ENCODE measurements around the gene RAB1B. TPM values are rescaled to one million over a fixed set of nuclear protein-coding genes. Genes with fewer than 3 reads are reported as not detected.
"Not testable (repeated sequence)": the region's sequence is repeated elsewhere in the genome, so short reads cannot be mapped to it uniquely, and the experiment has no call there.

Gene RAB1B
- total RNA-seq, 1 donor from 2014 or later = 58.0 TPM

DNA sequence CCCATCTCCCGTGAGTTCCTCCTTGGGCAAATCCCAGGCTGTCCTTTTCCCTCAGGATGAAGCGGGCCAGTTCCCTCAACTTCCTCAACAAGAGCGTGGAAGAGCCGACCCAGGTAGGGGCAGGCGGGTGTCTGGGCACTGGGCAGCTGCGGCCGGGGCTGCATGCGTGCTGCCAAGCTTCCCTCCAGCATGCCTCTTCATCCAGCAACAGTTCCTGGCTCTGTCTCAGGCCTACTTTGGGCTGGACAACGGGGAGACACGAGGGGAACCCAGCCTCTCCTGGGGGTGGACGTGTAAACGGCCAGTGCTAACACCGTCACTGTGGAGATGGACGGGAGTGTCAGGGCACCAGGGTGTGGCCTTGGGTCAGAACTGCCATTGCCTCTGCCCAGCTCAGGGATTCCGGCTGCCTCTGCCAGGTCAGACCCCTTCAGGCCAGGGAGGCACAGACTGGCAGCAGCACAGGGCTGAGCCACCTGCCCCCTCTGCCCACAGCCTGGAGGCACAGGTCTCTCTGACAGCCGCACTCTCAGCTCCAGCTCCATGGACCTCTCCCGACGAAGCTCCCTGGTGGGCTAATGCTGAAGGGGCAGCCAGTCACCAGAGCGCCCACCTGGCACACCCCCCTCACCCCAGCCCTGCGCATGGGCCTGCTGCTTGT, 1.9 kb upstream of the RAB1B start:
- no peak for DNase-seq (ENCODE audit: low spot score)

GRCh38 chr11:66267039-66267378, 1.4 kb upstream of the RAB1B start:
- no peak for ATAC-seq
- no peak for DNase-seq (ENCODE audit: low spot score)

More for the DNA sequence above, 1.9 kb upstream of the RAB1B start:
- ATAC-seq = no peak

DNA sequence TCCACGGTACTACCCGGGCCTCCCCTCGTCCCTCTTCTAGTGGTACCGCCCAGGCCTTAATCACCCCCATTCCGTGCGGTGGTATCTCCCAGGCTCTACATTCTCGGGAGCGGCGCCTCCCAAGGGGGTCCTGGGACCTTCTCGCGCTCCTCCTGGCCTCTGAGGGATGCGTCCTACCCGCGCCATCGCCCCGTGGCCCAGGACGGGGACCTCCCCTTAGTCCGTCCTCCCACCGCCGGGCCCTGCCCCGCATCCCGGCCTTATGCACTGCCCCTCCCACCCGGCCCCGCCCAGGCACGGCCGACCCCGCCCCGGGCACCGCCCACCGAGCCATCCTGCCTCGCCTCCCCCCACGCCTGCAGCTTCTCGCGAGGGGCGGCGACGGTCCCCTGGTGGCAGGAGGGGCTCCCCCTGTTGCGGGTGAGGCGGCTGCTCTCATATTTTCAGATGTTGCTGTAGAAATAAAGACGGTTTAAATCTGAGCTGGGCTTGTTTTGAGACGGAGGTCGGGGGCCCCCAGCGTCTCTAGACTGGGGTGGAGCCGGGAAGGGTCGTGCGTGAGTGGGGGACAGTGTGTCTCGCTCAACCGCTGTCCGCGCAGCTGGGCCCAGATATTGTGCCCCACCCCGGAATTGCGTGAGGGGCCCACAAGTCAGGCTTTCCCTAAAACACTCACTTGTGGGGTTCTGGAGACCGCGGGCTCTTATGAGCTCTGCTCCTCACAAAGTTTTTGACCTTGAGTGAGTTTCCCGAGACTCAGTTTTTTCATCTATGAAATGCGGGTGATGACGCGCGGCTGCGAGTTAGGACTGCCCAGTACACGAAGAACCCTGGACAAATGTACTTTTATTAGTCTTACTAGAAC, 828 bp upstream of the RAB1B start:
- ATAC-seq = peak; percentile 79
- DNase-seq (ENCODE audit: low spot score) = peak; percentile 85

DNA sequence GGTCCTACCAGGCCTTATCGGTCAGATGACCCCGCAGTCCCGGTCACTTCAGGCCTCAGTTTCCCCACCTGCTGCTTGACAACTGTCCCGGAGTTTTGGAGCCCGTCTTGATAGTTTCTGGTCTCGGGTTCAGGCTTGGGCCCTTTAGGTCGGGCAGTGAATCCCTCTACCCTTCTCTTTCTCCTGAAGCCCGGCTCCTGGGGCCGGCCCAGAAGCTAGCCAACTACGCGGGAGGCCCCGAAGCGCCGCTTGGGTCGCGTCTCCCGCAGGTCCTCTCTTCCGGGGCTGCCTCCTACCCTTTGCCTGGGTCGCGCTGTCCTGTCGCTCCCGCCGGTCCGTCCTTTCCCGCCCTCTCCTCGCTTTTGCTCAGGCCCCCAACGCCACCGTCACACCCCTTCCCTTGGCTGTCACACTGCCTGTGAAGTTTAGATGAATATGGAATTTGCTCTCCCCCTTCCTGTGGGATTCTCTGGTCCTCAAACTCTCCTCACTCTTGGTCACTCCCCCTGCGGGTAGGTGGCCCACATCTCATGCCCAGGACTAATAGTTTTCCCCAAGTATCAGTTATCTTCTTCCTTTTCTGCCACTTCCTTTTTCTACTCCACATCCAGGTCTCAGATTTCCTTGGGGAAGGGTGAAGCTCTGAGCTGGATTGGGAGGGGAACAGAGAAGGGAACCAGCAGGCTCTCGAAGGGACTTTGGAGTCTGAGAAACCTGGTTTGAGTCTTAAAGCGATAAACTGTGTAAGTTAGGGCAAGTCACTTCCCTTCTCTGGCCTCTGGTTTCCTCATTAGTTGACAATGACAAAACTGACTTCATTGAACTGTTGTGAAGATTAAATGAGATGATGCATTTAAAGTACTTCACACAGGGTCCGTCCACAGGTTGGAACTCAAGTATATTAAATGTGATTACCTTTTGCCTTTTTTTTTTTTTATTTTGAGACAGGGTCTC, 790 bp downstream of the RAB1B start:
- DNase-seq (ENCODE audit: low spot score) (no peak), ATAC-seq (no peak)

DNA sequence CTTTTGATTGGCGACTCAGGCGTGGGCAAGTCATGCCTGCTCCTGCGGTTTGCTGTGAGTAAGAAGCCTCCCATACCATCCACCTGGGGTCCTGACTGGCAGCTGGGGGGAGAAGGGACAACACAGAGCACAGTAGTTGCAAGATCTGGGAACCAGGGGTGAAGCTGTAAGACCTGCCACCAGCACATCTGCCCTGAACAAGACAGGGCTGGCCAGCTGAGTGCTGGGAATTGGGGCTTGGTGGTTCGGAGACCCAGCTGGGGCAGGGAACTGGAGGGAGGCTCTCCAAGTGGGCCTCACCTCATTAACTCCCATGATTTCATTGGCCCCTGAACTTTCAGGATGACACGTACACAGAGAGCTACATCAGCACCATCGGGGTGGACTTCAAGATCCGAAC, 3.4 kb downstream of the RAB1B start:
- no peak for ATAC-seq
- no peak for DNase-seq (ENCODE audit: low spot score)

DNA sequence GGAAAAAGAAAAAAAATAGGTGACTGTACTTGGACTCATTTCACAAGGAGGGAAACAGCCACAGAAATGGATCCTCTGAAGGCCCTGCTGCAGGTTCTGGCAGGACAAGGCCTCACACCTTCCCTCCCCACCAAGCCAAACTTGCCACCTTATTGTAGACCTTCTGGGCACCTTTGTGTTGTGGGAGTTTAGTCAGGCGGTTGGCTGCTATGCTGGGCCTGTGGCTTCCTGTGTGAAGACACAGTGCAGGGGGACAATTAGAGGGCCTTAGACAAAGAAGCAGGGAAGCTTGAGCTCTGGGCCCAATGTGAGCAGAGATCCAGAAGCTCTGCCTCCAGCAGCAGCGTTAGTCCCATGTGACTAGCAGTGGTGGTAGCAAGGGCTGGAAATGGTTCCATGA, 4.2 kb downstream of the RAB1B start:
- DNase-seq (ENCODE audit: low spot score) (no peak), ATAC-seq (no peak)

DNA sequence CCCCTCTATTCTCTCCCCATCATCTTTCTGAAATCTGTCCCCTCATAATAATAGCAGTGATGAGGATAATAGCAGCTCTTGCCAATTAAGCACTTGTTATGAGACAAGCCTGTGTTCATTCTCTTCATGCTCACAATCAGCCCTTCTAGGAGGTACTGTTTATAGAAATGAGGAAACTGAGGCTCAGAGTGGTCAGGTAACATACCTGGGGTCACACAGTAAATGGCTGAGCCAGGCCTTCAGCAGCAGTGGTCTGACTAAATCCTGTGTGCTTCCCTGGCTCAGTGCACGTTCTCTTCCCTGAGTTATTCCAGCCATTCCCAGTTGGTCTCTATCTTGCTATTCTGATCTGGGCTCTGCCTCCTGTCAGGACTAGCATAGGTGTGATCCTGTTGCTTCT, 5.8 kb downstream of the RAB1B start:
- ATAC-seq (no peak), DNase-seq (ENCODE audit: low spot score) (no peak)

GRCh38 chr11:66275396-66275795, 7.0 kb downstream of the RAB1B start:
- ATAC-seq = no peak
- DNase-seq (ENCODE audit: low spot score) = no peak

- no peak for DNase-seq (ENCODE audit: low spot score)
- no peak for ATAC-seq
These were observed 7.7 kb downstream of the RAB1B start for GRCh38 chr11:66275984-66276612.

DNA sequence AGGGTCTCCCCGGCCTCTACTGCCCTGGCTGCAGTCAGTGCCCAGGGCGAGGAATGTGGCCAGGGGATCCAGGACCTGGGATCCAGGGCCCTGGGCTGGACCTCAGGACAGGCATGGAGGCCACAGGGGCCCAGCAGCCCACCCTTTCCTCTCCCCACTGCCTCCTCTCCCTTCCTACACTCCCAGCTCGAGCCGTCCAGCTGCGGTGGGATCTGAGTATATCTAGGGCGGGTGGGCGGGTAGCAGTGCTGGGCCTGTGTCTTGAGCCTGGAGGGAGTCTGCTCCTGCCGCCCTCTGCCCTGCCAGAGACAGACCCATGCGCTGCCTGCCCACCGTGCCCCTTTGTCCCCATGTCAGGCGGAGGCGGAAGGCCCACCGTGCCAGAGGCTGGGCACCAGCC, 8.2 kb downstream of the RAB1B start:
- not testable (repeated sequence) for ATAC-seq; DNase-seq (ENCODE audit: low spot score)

DNA sequence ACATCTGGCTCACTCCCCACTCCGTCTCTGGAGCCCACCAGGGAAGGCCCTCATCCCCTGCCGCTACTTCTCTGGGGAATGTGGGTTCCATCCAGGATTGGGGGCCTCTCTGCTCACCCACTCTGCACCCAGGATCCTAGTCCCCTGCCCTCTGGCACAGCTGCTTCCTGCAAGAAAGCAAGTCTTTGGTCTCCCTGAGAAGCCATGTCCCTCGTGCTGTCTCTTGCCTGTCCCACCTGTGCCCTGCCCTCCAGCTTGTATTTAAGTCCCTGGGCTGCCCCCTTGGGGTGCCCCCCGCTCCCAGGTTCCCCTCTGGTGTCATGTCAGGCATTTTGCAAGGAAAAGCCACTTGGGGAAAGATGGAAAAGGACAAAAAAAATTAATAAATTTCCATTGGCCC, 8.6 kb downstream of the RAB1B start:
- not testable (repeated sequence) for DNase-seq (ENCODE audit: low spot score); ATAC-seq

DNA sequence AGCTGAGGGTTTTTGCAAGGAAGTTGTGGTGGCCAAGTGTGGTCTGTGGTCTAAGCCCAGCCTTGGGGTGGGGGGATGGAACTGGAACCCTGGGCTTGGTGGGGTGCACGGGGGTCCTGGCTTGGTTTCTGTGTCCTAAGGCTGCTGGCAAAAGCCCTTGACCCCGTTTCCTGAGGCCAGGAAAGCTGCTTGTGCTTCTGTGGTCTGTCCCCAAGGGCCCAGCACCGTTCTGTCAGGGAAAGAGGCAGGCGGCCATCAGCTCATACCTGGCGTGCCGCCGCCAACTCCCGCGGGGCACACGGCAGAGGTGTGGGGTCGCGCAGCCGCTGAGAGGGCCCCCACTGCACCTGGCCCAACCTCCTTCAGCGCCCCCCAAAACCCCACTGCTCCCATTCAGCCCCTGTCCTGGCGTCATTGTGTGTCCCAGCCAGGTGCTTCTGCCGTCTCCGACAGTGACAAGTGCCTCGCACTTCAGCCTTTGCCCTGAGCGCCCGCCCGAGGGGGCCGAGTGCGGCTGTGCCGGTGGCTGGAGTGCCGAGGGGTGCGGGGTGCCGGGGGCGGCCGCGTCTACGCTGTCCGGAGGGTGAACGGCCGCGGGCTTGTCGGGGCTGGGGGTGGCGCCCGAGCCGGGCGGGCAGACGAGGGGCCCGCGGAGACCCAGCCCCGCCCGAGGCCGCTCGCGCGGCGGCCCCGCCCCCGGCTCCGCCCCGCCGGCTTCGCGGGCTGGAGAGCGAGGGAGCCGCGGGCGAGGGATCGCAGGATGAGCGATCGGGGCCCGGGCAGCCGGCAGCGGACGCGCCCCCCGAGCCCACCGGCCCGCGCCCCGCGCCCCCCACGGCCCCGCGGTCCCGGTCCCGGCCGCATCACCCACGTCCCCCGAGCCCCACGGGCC, 9.3 kb downstream of the RAB1B start, which contains the start of gene CNIH2:
CNIH2 (plus strand) TSS at position 705 of the 892 bp plus-strand sequence. CDS start 282 bp downstream, outside the sequence.
- DNase-seq (ENCODE audit: low spot score) (peak; percentile 65), ATAC-seq (peak; percentile 68)

DNA sequence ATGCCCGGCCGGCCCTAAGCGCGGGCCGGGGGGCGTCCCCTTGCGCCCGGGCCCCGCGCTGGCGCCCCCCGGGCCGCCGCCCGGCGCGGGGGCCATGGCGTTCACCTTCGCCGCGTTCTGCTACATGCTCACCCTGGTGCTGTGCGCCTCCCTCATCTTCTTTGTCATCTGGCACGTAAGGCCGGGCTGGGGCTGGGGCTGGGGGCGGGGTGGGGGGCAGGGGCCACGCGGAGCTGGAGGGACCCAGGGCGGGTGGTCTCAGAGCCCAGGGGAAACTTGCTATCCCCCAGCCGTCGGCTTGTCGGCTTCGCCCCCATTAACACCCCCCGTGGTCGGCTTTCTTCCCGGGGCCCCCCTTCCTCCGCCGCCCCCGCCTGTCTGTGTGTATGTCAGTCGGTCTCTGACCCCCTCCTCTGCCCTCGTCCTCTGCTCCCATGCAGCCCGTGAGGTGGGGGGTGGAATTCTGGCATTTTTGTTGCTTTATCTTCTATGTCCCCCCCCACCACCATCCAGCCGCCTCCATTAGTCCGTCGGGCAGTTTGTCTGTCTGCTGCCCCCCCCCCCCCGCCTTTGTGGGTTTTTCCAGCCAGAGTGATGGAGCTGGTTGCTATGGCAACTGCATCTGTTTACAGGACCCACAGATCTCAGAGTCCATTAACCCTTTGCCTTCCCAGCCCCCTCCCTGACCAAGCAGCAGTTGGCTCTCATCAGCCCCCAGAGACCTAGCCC, 10.1 kb downstream of the RAB1B start:
- no peak for DNase-seq (ENCODE audit: low spot score)
- no peak for ATAC-seq

DNA sequence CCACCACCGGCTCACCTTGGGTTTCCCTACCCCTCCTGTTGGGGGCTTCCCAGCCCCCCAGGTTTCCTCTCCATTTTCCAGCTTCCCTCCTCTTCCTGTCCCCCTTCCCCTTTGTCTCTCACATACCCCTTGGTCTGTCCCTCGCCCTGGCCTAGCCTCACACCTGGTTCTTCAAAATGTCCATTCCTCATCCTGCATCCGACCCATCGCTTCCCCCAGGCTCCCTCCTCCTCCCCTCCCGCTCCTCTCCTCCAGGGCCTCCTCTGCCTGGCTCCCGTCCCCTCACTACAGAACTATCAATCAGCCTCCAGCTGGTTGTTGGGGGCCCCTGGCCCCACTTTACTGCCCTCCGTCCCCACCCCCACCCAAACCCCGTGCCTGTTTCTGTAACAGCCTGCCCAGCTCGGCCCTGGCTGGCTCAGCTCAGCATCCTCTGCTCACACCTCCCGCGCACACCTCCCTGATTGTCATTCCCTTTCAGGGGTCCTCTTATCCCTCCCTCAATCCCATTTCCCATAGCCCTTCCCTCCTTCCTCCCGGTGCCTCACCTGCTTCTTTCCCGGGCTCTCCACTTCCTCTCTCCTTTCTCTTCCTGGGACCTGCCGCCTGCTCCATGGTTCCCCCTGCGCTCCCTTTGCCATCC, 10.8 kb downstream of the RAB1B start:
- DNase-seq (ENCODE audit: low spot score) = no peak
- ATAC-seq = no peak

- ATAC-seq (no peak), DNase-seq (ENCODE audit: low spot score) (no peak)
These were observed 12.0 kb downstream of the RAB1B start for GRCh38 chr11:66280428-66280827.

GRCh38 chr11:66281001-66281400, 12.6 kb downstream of the RAB1B start:
- no peak for DNase-seq (ENCODE audit: low spot score)

DNA sequence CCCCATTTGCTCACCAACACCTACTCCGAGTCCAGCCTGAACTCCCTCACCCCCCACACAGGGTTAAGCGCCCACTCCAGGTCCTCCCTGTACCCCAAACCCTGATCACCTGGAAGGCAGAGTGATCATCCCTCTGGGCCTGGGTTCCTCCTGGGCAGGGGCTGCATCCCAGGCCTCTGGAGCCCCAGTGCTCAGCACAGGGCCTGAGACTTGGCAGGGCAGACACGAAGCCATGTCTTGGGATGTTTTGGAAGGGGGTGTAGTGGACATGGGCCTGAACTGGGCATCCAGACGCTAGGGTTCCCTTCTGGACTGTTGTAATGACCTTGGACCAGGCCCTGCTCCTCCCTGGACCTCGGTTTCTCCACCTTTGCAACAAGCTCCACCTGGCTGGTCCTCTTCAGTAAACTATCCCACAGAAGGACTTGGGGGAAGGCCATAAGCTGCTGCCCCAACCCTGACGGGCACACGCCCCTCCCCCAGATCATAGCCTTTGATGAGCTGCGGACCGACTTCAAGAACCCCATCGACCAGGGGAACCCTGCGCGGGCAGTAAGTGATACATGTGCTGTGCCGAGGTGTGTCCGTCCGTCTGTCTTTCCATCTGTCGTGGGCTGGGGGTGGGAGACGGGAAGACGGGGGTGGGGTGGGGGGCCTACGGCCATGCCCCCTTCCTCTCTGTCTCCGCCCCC, 13.5 kb downstream of the RAB1B start:
- DNase-seq (ENCODE audit: low spot score) (no peak), ATAC-seq (no peak)

More at GRCh38 chr11:66281001-66281400, 12.6 kb downstream of the RAB1B start:
- no peak for ATAC-seq

Data from left lobe of liver (tissue), 2 donors.